Breast epithelium (tissue), 3 donors: Measurements from ENCODE around the gene ZNF611.

Experiments
- CTCF ChIP-seq, 3 donors: fragments of 450-650 bp; IDR thresholded peaks; one replicate each; pipeline ENCODE4 v1.5.1; 2016 to 2017; ENCODE audit warnings: antibody characterized with exemption in 3 of 3, mild to moderate bottlenecking in 3 of 3, moderate library complexity in 3 of 3
- POLR2A ChIP-seq: fragments of 450-650 bp; IDR thresholded peaks from one replicate; pipeline ENCODE4 v1.6.1; 2016; ENCODE audit warnings: antibody characterized with exemption, mild to moderate bottlenecking, moderate library complexity
- POLR2AphosphoS5 ChIP-seq, 3 donors: sonication (generic); formaldehyde crosslinking; IDR thresholded peaks; one replicate each; pipeline ENCODE4 v1.6.1; 2017; ENCODE audit warnings: antibody characterized with exemption in 3 of 3

GRCh38 chr19:52778811-52779210 is 44.0 kb upstream of the ZNF611 start:
- no peak for TF ChIP-seq CTCF (IDR thresholded peaks at IDR 0.05)
- TF ChIP-seq POLR2A: no peak
- no peak for TF ChIP-seq POLR2AphosphoS5 (IDR thresholded peaks at IDR 0.05)
